HG03097 (cell line): ENCODE measurements around the gene KNCN.

Source experiments
- ATAC-seq: cut with Tn5 transposase; IDR thresholded peaks from one replicate; pipeline ENCODE4 v1.9.1; 2021; ENCODE audit not compliant: unreplicated experiment, low FRiP score

Gene KNCN

GRCh38 chr1:46551597-46552095, at the start of gene KNCN:
KNCN (minus strand) TSS chr1:46551647; CDS start chr1:46551215, 432 bp downstream.
- no peak for ATAC-seq

- ATAC-seq: no peak
Measured at GRCh38 chr1:46599059-46599970, 47.9 kb upstream of the KNCN start.

- no peak for ATAC-seq
Measured at GRCh38 chr1:46596846-46597245, 45.4 kb upstream of the KNCN start.

GRCh38 chr1:46596036-46596435, 44.6 kb upstream of the KNCN start:
- ATAC-seq: no peak

GRCh38 chr1:46595127-46595526, 43.7 kb upstream of the KNCN start:
- ATAC-seq: no peak

GRCh38 chr1:46594063-46594462, 42.6 kb upstream of the KNCN start:
- no peak for ATAC-seq

GRCh38 chr1:46592823-46593222, 41.4 kb upstream of the KNCN start:
- ATAC-seq: no peak

- no peak for ATAC-seq
Measured at GRCh38 chr1:46589529-46589928, 38.1 kb upstream of the KNCN start.

- ATAC-seq: no peak
Measured at GRCh38 chr1:46587069-46587468, 35.6 kb upstream of the KNCN start.

- no peak for ATAC-seq
Measured at GRCh38 chr1:46585312-46585938, 34.0 kb upstream of the KNCN start.

GRCh38 chr1:46583494-46583893, 32.0 kb upstream of the KNCN start:
- no peak for ATAC-seq

- ATAC-seq: no peak
Measured at GRCh38 chr1:46582972-46583371, 31.5 kb upstream of the KNCN start.

- no peak for ATAC-seq
Measured at GRCh38 chr1:46581681-46582455, 30.4 kb upstream of the KNCN start.

GRCh38 chr1:46580140-46580903, 28.9 kb upstream of the KNCN start:
- no peak for ATAC-seq

- ATAC-seq: no peak
Measured at GRCh38 chr1:46577671-46578070, 26.2 kb upstream of the KNCN start.

- no peak for ATAC-seq
Measured at GRCh38 chr1:46576596-46576995, 25.1 kb upstream of the KNCN start.

GRCh38 chr1:46575778-46576177, 24.3 kb upstream of the KNCN start:
- no peak for ATAC-seq

- no peak for ATAC-seq
Measured at GRCh38 chr1:46575300-46575699, 23.9 kb upstream of the KNCN start.

- no peak for ATAC-seq
Measured at GRCh38 chr1:46571691-46572225, 20.3 kb upstream of the KNCN start.
